CD14-positive monocyte (primary cell): Measurements from ENCODE around the gene LEKR1. TPM values are rescaled to one million over a fixed set of nuclear protein-coding genes. Genes with fewer than 3 reads are reported as not detected.

Source experiments
- DNase-seq, 3 donors: peaks; one replicate each; pipeline ENCODE4 v3.0.0-alpha.2; 2011 to 2022
- H2AFZ ChIP-seq: 2 replicates; pipeline ENCODE4 v1.6.0; 2012; ENCODE audit warnings: mild to moderate bottlenecking, low read depth, low read length, inconsistent platforms; ENCODE audit not compliant: insufficient read depth, poor library complexity, severe bottlenecking
- H3K27ac ChIP-seq, 2 donors: 1 replicate in 1 of 2; 2 replicates in 1 of 2; pipeline ENCODE4 v1.5.1; 2012 to 2013; ENCODE audit warnings: low read length in 2 of 2, control low read depth in 1 of 2, inconsistent platforms in 1 of 2, low read depth in 1 of 2, mild to moderate bottlenecking in 1 of 2
- H3K27me3 ChIP-seq, 2 donors: one replicate each; pipeline versions ENCODE4 v1.6.0 to v1.6.1; 2011 to 2013; ENCODE audit warnings: low read length in 2 of 2; ENCODE audit not compliant: control insufficient read depth in 2 of 2, insufficient read depth in 2 of 2
- H3K36me3 ChIP-seq, 2 donors: replicated peaks in 1 of 2; 1 replicate in 1 of 2; 2 replicates in 1 of 2; pipeline versions ENCODE4 v1.5.1 to v1.6.1; 2012 to 2013; ENCODE audit warnings: low read length in 2 of 2, control low read depth in 1 of 2, inconsistent platforms in 1 of 2, mild to moderate bottlenecking in 1 of 2; ENCODE audit not compliant: insufficient read depth in 2 of 2, control insufficient read depth in 1 of 2
- H3K4me1 ChIP-seq, 2 donors: 1 replicate in 1 of 2; 2 replicates in 1 of 2; pipeline versions ENCODE4 v1.5.1 to v1.6.1; 2012 to 2013; ENCODE audit warnings: low read length in 2 of 2, control low read depth in 1 of 2, inconsistent platforms in 1 of 2, mild to moderate bottlenecking in 1 of 2, moderate library complexity in 1 of 2; ENCODE audit not compliant: insufficient read depth in 2 of 2, control insufficient read depth in 1 of 2
- H3K4me2 ChIP-seq: replicated peaks from 2 replicates; pipeline ENCODE3; 2012; ENCODE audit warnings: low read length, moderate library complexity, mild to moderate bottlenecking; ENCODE audit not compliant: poor library complexity, severe bottlenecking; ENCODE audit errors: extremely low read depth
- H3K4me3 ChIP-seq, 3 experiments: fragments of 200-600 bp in 1 of 3; sonication (generic) in 1 of 3; replicated peaks in 1 of 3; 1 replicate in 2 of 3; 2 replicates in 1 of 3; pipeline ENCODE4 v1.5.1; 2011 to 2013; ENCODE audit warnings: low read length in 3 of 3, mild to moderate bottlenecking in 3 of 3, control low read depth in 2 of 3, low read depth in 2 of 3, inconsistent platforms in 1 of 3, moderate library complexity in 1 of 3
- H3K79me2 ChIP-seq: 2 replicates; pipeline ENCODE4 v1.6.0; 2012; ENCODE audit warnings: mild to moderate bottlenecking, control low read depth, inconsistent platforms, low read length, moderate library complexity; ENCODE audit not compliant: insufficient read depth
- H3K9ac ChIP-seq: 2 replicates; pipeline ENCODE4 v1.6.0; 2017; ENCODE audit warnings: low read length, mild to moderate bottlenecking; ENCODE audit not compliant: insufficient read depth, poor library complexity, severe bottlenecking
- H3K9me3 ChIP-seq, 2 donors: replicated peaks in 1 of 2; 1 replicate in 1 of 2; 2 replicates in 1 of 2; pipeline versions ENCODE4 v1.5.1 to v1.6.1; 2012 to 2013; ENCODE audit warnings: low read length in 2 of 2, control low read depth in 1 of 2; ENCODE audit not compliant: control insufficient read depth in 1 of 2, insufficient read depth in 1 of 2
- H4K20me1 ChIP-seq: 2 replicates; pipeline ENCODE4 v1.6.0; 2012; ENCODE audit warnings: mild to moderate bottlenecking, low read length, control low read depth, moderate library complexity; ENCODE audit not compliant: insufficient read depth
- H3K27ac Mint-ChIP-seq, 7 donors: one replicate each; pipeline ENCODE4 v1.8.0; 2020; ENCODE audit warnings: mild to moderate bottlenecking in 7 of 7, mixed read lengths in 7 of 7, moderate library complexity in 6 of 7, inconsistent platforms in 2 of 7
- H3K27me3 Mint-ChIP-seq, 3 donors: one replicate each; pipeline ENCODE4 v1.8.0; 2021 to 2022; ENCODE audit warnings: low read depth in 3 of 3, mild to moderate bottlenecking in 3 of 3, mixed read lengths in 3 of 3, moderate library complexity in 3 of 3, inconsistent platforms in 1 of 3
- H3K36me3 Mint-ChIP-seq, 2 donors: one replicate each; pipeline ENCODE4 v1.8.0; 2020; ENCODE audit warnings: mixed read lengths in 2 of 2, inconsistent platforms in 1 of 2, mild to moderate bottlenecking in 1 of 2
- H3K4me1 Mint-ChIP-seq: one replicate; pipeline ENCODE4 v1.8.0; 2020; ENCODE audit warnings: mild to moderate bottlenecking, mixed read lengths
- H3K4me3 Mint-ChIP-seq, 2 donors: one replicate each; pipeline ENCODE4 v1.8.0; 2020; ENCODE audit warnings: mild to moderate bottlenecking in 2 of 2, mixed read lengths in 2 of 2, moderate library complexity in 1 of 2
- H3K9me3 Mint-ChIP-seq, 7 donors: one replicate each; pipeline ENCODE4 v1.8.0; 2020 to 2022; ENCODE audit warnings: mixed read lengths in 7 of 7, mild to moderate bottlenecking in 6 of 7, moderate library complexity in 6 of 7, inconsistent platforms in 2 of 7
- WGBS: methylation state at CpG from one replicate; pipeline ENCODE4 v1.1.5; 2013; ENCODE audit warnings: missing lambda C conversion rate; ENCODE audit not compliant: insufficient coverage; 5-methylcytosine and 5-hydroxymethylcytosine counted together
- intact Hi-C, 2 donors: fragments of 100-400 bp; cut with micrococcal nuclease; formaldehyde crosslinking; loops; one replicate each; pipeline versions ENCODE4 v1.15.0 to v1.15.1; 2023
- polyA plus RNA-seq, 3 donors: library from polyadenylated mRNA; depleted of rRNA in 1 of 3; unstranded in 2 of 3; stranded (reverse) in 1 of 3; fragments of 300-500 nt in 2 of 3; fragments of >200 nt in 1 of 3; fragmentation: Illumina TruSeq in 2 of 3; gene quantifications; 1 replicate in 2 of 3; 2 replicates in 1 of 3; pipeline ENCODE4 v1.2.3, GENCODE V29; 2012 to 2021
- TF ChIP-seq, protein P1 (sequence below): fragments of 200-600 bp; IDR thresholded peaks from one replicate; pipeline ENCODE4 v1.8.0; 2022; ENCODE audit warnings: antibody characterized with exemption, mild to moderate bottlenecking

Gene LEKR1
- polyA plus RNA-seq, 3 donors = 0.51 to 0.80 TPM; not detected in 1

DNA sequence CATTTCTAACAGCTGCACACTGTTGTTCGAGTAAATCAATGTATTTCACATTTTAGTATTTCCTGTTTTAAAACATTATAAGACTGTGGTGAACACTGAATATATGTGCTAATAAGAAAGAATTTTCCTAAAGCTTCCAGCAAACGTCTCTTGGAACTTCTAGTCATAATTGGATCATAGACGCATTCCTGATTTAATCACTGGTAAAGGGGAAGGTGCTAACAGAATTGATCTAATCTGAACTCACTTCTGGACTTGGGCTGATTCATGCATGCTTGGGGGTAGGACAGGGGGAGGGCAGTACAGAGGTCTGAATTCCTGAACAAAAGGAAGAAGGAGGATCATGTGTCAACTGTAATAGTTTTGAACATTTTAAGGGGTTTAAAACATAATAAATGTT, 7.3 kb upstream of the LEKR1 start:
- H3K27me3 ChIP-seq = no peaks in the 10 kb centered on the region
- H3K79me2 ChIP-seq = no peaks in the 10 kb centered on the region
- Mint-ChIP-seq H3K4me3 (no peak overlapping the region), H3K9me3 (peaks cover 0 to 2% (median 0%) of the 10 kb centered on the region in 7 donors), H3K36me3 (no peaks in the 10 kb centered on the region), H3K27me3 (peaks cover 5 to 14% (median 10%) of the 10 kb centered on the region in 3 donors), H3K27ac (peak overlapping the region in 1 of 7 donors; percentile 24), H3K4me1 (peaks cover 19% of the 10 kb centered on the region)
- peak in 1 of 3 donors; percentile 39 for DNase-seq
- no peak overlapping the region for H3K9ac ChIP-seq
- no peaks in the 10 kb centered on the region for H3K9me3 ChIP-seq
- 83% methylated on average over 1 of the region's 3 CpGs for WGBS
- TF ChIP-seq, protein P1, sequence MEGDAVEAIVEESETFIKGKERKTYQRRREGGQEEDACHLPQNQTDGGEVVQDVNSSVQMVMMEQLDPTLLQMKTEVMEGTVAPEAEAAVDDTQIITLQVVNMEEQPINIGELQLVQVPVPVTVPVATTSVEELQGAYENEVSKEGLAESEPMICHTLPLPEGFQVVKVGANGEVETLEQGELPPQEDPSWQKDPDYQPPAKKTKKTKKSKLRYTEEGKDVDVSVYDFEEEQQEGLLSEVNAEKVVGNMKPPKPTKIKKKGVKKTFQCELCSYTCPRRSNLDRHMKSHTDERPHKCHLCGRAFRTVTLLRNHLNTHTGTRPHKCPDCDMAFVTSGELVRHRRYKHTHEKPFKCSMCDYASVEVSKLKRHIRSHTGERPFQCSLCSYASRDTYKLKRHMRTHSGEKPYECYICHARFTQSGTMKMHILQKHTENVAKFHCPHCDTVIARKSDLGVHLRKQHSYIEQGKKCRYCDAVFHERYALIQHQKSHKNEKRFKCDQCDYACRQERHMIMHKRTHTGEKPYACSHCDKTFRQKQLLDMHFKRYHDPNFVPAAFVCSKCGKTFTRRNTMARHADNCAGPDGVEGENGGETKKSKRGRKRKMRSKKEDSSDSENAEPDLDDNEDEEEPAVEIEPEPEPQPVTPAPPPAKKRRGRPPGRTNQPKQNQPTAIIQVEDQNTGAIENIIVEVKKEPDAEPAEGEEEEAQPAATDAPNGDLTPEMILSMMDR = no peak
- no peak overlapping the region for H3K4me3 ChIP-seq
- H3K4me2 ChIP-seq = no peak overlapping the region
- peaks cover 17 to 20% of the 10 kb centered on the region in 2 donors for H3K4me1 ChIP-seq
- no peaks in the 10 kb centered on the region for H4K20me1 ChIP-seq
- H3K27ac ChIP-seq = no peak overlapping the region
- no peaks in the 10 kb centered on the region for H3K36me3 ChIP-seq
- H2AFZ ChIP-seq = no peak overlapping the region
- intact Hi-C loops = loop anchor here in 1 of 2 donors (10.0 kb wide), 1 partner anchor 264 kb away; the partner anchor contains the start of gene SSR3

DNA sequence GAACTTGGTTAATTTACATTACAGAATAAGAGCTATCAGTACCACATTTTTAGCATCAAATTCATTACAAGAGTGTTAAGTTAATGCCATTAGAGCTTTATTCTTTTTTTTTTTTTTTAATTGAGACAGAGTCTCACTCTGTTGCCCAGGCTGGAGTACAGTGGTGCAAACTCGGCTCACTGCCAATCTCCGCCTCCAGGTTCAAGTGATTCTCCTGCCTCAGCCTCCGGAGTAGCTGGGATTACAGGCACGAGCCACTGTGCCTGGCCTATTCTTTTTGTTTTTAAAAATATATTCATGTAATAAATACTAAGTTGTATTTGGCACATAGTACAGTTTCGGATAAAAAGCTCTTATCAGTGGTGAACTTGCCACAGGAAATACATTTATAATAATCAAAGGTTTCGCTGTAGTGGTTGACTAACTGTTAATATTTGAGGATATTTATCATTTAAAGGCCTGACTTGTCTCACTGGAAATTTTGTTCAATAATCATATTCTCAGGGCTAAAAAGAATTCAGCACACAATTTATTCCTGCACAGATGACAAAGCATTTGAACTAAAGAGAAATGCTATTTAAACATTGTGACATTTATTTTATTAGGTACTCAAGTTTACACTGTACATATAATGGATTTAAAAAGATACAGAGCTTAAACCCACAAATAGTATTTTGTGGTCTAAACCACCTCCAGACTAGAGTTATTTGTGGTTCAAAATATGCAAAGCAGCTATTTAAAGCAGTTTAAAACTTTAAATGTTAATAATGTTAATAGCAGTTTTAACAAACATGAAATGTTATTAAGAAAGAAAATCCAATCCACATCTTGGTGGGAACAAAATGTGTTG, 6.1 kb upstream of the LEKR1 start:
- Histone ChIP-seq H3K4me2 (no peak overlapping the region), H3K27ac (no peak overlapping the region), H3K4me1 (peaks cover 17 to 20% of the 10 kb centered on the region in 2 donors), H3K27me3 (no peaks in the 10 kb centered on the region), H2AFZ (no peak overlapping the region), H3K36me3 (no peaks in the 10 kb centered on the region), H3K4me3 (no peak overlapping the region), H3K9ac (no peak overlapping the region), H4K20me1 (no peaks in the 10 kb centered on the region), H3K79me2 (no peaks in the 10 kb centered on the region), H3K9me3 (no peaks in the 10 kb centered on the region)
- H3K4me1 Mint-ChIP-seq = peaks cover 19% of the 10 kb centered on the region
- no peak for DNase-seq
- H3K36me3 Mint-ChIP-seq = no peaks in the 10 kb centered on the region
- WGBS = no CpG with 5 or more reads among the region's 6 CpGs
- H3K9me3 Mint-ChIP-seq = peaks cover 0 to 2% (median 0%) of the 10 kb centered on the region in 7 donors
- peaks cover 5 to 14% (median 7%) of the 10 kb centered on the region in 3 donors for H3K27me3 Mint-ChIP-seq
- no peak overlapping the region for H3K4me3 Mint-ChIP-seq
- intact Hi-C loops = loop anchor here in 1 of 2 donors (10.0 kb wide), 1 partner anchor 265 kb away; the partner anchor contains the start of gene SSR3
- TF ChIP-seq, protein P1 = no peak
- no peak overlapping the region for H3K27ac Mint-ChIP-seq
